GM18861 (cell line): Measurements from ENCODE around the gene TTC39C.
"Not testable (repeated sequence)": the region's sequence is repeated elsewhere in the genome, so short reads cannot be mapped to it uniquely, and the experiment has no call there.

Source experiments
- ATAC-seq: cut with Tn5 transposase; IDR thresholded peaks from one replicate; pipeline ENCODE4 v1.9.1; 2021; ENCODE audit not compliant: unreplicated experiment

Gene TTC39C

DNA sequence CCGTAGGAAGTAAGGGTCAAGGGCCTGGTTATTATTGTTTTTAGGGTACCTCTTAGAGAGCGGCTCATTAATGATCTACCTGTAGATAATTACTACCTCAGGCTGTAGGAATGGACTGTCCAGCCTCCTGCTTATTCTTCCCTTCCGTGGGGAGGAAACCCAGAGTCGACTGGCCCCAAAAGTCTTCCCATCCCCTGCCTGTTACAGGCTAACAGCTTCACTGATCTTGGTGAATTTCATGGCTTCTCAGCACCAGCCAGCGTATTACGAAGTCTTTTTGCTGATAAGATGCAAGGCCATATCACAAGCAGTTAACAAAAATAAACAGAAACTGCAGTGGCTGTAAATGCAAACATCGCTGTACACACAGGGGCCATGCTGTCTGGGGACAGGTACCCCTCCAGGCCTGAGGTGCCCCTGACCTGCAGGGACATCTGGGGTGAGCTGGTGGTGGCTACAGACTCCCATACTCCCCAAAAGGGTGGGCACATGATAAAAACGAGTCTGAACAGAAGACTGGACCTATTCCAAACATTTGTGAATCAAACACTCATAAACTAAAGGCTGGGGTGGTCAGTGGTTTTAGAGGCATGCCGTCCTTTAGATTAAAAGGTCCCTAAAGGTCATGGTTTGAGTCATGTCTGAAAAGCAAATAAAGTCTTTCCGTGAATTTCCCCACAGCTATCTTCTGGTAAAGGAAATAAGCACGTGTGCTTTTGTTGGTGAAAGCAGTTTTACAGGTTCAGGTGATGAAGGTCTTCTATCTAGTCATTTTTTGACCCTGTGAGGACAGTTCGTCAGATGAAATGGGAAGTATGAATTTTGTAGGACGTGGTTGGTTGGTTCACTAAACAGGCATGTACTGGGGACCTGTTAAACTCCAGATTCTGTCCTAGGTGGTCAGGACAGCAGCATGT is 36.7 kb downstream of the TTC39C start:
- peak; percentile 47 for ATAC-seq

GRCh38 chr18:24052053-24052452 is 37.5 kb downstream of the TTC39C start:
- no peak for ATAC-seq

GRCh38 chr18:24053211-24053610 is 38.7 kb downstream of the TTC39C start:
- ATAC-seq = no peak

GRCh38 chr18:24054130-24054529 is 39.6 kb downstream of the TTC39C start:
- no peak for ATAC-seq

GRCh38 chr18:24055009-24055804 is 40.7 kb downstream of the TTC39C start:
- ATAC-seq = no peak

DNA sequence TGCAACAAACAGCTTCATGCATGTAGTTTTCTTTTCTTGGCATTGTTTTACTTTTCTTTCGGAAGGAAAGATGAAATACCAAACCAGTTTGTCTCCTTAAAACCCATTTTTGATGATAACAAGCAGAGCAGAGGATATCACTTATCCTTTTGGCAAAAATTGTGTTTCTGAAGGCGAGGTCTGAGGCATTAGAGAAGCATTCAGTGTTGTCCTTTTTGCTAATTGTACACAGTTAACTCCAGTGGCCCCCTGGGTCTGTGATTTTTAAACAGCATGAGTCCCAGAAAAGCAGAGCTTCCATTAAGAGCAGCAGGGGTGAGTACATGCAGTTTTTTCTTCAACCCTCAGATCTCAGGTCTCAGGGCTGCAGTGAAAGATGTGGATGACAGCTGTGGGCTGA is 41.3 kb downstream of the TTC39C start:
- ATAC-seq = no peak

DNA sequence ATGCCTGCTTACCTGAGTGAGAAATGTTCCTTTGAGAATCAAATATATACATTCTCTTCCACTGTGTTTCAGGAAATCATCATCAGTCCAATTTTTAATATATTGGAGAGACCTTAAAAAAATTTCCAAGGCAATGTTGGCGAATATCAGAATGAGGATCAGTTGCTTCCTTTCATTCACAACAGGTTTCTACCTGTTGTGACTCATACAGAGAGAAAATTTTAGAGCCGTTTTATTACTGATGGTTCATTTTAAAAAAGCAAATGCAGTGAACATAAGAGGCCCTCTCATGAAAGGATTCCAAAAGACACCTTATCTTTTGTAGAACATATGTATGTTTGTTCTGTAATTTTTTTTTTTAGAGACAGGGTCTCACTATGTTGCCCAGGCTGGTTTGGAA is 42.0 kb downstream of the TTC39C start:
- ATAC-seq = no peak

DNA sequence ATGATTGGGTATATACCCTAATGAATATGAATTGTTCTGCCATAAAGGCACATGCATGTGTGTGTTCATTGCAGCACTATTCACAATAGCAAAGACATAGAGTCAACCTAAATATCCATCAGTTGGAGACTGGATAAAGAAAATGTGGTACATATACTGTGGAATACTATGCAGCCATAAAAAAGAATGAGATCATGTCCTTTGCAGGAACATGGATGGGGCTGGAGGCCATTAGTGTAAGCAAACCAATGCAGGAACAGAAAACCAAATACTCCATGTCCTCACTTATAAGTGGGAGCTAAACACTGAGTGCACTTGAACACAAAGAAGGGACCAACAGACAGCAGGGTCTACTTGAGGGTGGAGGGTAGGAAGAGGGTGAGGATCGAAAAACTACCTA is 43.2 kb downstream of the TTC39C start:
- ATAC-seq = no peak

- ATAC-seq = not testable (repeated sequence)
Measured at GRCh38 chr18:24059385-24059784, 44.8 kb downstream of the TTC39C start.

- ATAC-seq = no peak
Measured at GRCh38 chr18:24060644-24061043, 46.1 kb downstream of the TTC39C start.

GRCh38 chr18:24063121-24063731 is 48.7 kb downstream of the TTC39C start:
- ATAC-seq = no peak

DNA sequence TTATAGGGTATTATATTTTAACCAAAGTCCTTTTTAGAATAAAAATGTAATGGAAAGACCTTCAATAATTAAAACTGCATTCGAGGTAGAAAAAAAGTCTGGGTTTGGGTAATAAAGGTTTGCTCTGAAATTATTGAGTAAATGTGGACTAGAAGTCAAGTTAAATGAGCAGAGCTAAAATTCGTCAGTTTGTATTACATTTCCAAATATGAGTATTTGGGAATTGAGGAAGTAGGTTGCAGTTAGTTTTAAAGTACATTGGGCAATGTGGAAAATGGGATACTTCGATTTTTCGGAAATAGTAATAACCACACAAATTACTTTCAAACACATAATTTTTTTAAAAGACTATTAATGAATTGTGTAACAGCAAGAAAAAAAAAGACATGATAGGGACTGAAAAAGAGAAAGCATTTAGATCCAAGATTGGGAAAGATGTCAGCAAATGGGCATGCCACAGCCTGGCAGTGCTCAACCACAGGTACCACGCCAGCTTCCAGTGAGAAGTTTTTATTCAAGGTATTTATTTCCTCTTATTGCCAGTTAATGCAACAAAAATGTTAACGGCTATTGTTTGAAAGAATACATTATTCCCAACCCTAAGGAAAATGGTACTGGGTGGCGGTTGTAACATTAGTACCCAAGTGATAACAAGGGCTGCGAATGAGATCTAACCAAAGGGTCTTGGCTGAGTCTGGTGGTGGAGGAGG is 50.0 kb downstream of the TTC39C start:
- ATAC-seq = no peak

DNA sequence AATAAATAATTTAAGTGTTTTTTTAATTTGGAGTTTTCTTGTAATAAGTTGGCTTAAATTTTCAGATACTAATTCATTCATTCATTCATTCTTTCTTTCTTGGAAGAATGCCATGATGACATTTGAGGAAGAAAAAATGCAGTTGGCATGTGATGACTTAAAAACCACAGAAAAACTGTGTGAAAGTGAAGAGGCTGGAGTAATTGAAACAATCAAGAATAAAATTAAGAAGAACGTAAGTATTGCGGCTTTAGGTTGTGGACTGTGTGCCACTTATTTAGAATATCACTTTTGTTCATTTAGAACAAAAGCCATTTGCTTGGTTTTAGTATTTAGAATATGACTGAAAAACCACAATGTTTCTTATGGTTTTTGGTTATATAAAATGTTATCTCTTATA is 51.4 kb downstream of the TTC39C start:
- no peak for ATAC-seq

GRCh38 chr18:24068945-24069693 is 54.6 kb downstream of the TTC39C start:
- no peak for ATAC-seq

GRCh38 chr18:24071029-24071428 is 56.5 kb downstream of the TTC39C start:
- ATAC-seq = no peak

DNA sequence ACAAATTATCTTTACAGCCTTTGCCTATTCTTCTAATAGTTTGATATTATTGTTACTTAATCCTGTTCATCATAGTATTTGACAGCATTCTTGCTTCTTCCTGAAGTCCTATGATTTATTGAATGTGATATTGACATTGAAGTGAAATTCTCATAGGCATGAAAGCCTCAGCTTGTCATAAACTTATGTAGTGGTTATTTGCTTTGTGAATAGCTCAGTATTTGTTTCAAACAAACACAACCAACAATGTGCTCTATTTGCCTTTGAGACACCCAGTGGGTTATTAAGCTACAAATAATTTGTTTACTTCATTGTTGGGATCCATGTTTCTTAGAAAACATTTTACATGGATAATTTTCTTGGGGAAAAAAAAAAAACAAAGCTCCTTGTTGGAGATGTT is 57.2 kb downstream of the TTC39C start:
- no peak for ATAC-seq

DNA sequence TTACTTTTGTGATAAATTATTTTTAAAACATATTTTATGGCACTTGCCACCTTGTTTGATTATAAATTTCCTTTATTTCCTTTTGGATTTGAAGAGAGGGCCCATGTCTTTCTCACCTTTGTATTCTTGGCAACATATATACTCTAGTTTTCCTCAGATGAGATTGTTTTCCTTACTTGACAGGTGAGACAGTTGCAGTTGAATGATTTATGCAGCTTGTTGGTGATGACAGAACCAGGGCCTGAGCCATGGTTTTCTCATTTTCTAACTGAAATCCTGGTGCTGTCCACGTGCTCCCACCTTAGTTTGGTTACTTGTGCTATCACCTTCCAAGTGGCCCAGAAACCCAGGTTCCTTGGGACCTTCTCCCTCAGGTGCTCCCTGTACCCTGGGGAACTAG is 58.2 kb downstream of the TTC39C start:
- no peak for ATAC-seq

- ATAC-seq = no peak
Measured at GRCh38 chr18:24073791-24074190, 59.2 kb downstream of the TTC39C start.

GRCh38 chr18:24074757-24075156 is 60.2 kb downstream of the TTC39C start:
- ATAC-seq = not testable (repeated sequence)
